ENCODE data around the gene GJB5.

Gene GJB5

DNA sequence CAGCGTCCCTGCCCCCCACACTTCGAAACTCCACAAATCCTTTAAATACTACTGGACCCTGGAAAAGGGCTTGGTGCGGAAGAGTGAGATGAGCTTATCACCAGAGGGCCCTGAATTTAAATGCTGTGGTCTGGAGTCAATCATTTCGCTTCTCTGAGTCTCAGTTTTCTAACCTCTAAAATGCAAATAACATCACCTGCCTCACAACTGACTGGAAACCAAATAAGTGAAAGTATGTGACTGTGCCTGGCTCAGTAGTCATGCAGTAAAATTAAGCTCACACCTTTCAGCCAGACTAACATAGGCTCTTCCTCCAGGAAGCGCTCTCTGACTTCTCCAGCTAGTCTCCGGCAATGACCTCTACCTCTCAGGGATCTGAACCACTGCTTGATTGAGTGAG lies 42.1 kb downstream of the GJB5 start:
- no peak for DNase-seq

DNA sequence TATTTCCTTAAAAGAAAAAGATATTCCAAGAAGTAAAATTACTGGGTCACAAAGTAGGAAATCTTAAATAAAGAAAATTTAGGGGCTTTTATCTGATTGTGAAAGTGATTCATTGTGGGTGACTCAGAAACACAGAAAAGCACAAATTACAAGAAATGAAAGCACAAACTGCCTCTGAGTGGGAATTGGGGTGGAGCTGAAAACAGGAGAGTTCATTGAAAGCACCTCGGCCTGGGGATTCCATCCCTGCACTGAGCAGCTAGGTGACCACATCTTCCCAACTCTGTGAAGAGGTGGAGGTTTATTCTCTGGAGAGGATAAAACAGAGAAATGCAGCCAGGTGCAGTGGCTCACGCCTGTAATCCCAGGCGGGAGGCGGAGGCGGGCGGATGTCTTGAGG lies 45.4 kb downstream of the GJB5 start:
- no peak for DNase-seq

DNA sequence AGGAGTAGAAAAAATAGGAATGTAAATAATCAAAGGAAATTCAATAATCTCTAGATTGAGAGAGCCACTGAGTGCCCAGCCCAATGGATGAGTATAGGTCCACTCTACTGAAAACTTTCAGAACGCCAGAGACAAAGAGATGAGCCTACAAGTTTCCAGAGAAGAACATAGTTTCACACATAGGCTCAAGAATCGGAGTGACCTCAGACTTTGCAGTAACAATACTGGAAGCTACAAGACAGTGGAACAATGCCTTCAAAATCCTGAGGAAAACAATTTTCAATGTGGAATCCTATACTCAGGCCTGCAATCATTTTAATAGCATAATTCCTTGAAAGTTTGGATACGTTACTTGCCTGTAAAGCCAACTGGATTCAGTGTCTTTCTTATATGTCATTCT lies 48.9 kb downstream of the GJB5 start:
- DNase-seq = no peak

DNA sequence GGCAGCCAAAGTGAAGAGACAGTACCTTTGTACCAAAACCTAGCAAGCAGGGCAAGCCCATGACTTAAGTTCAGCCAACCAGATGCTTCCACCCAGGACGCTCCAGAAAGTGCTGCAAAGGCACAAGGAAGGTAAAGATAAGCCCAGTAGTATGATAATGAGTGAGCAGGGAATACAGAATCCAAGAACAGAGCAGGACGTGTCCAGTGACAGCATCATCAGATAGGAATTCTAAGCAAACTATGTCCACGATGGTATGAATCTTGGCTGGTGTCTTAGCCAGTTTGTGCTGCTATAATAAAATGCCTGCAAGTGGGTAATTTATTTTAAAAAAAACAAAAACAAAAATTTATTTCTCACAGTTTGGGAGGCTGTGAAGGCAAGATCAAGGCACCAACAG lies 51.5 kb downstream of the GJB5 start:
- DNase-seq = no peak

All from NCI-H1417 (cell line).